Adrenal gland (tissue), 12 donors: Measurements from ENCODE around the gene SLC35F6. TPM values are rescaled to one million over a fixed set of nuclear protein-coding genes. Genes with fewer than 3 reads are reported as not detected.
"Not testable (repeated sequence)": the region's sequence is repeated elsewhere in the genome, so short reads cannot be mapped to it uniquely, and the experiment has no call there.

ENCODE experiments used
- DNase-seq, 7 donors: peaks; one replicate each; pipeline ENCODE4 v3.0.0-alpha.2; 2019 to 2020
- H3K27ac ChIP-seq, 5 donors: fragments of 200-600 bp; sonication (generic) in 4 of 5; 1 replicate in 3 of 5; 2 replicates in 2 of 5; pipeline versions ENCODE4 v1.5.1 to v1.8.0; 2016 to 2020; ENCODE audit warnings: mild to moderate bottlenecking in 1 of 5
- H3K27me3 ChIP-seq: fragments of 200-600 bp; 2 replicates; pipeline ENCODE4 v1.8.0; 2021
- H3K36me3 ChIP-seq, 2 donors: fragments of 200-600 bp; replicated peaks in 1 of 2; 1 replicate in 1 of 2; 2 replicates in 1 of 2; pipeline versions ENCODE4 v1.5.1 to v1.8.0; 2018 to 2022
- H3K4me1 ChIP-seq, 2 donors: fragments of 200-600 bp; replicated peaks in 1 of 2; 1 replicate in 1 of 2; 2 replicates in 1 of 2; pipeline versions ENCODE4 v1.5.1 to v1.8.0; 2018 to 2021
- H3K4me3 ChIP-seq, 4 donors: fragments of 200-600 bp; sonication (generic) in 3 of 4; one replicate each; pipeline ENCODE4 v1.5.1; 2016 to 2018
- H3K9me3 ChIP-seq, 3 donors: fragments of 200-600 bp; sonication (generic) in 1 of 3; replicated peaks in 1 of 3; 1 replicate in 2 of 3; 2 replicates in 1 of 3; pipeline versions ENCODE4 v1.5.1 to v1.8.0; 2016 to 2021
- POLR2A ChIP-seq, 2 donors: fragments of 450-650 bp; IDR thresholded peaks; one replicate each; pipeline ENCODE4 v1.6.1; 2017; ENCODE audit warnings: antibody characterized with exemption in 2 of 2, mild to moderate bottlenecking in 2 of 2, moderate library complexity in 1 of 2
- WGBS, 4 donors: extraction: QIAGEN DNeasy Blood & Tissue Kit in 2 of 4; methylation state at CpG; one replicate each; pipeline versions ENCODE4 v1.1.5 to v1.1.7; 2013 to 2017; 5-methylcytosine and 5-hydroxymethylcytosine counted together
- intact Hi-C, 2 donors: fragments of 100-400 bp; cut with DNase I; formaldehyde crosslinking; loops; one replicate each; pipeline versions ENCODE4 v1.14.1 to v1.15.0; 2022 to 2023
- polyA plus RNA-seq, 3 donors: library from polyadenylated mRNA; stranded (reverse); fragments of 200-250 nt in 2 of 3; fragments of 350-450 nt in 1 of 3; fragmentation: Illumina TruSeq in 1 of 3; extraction: RNeasy Lipid Tissue Mini Kit (QIAGEN cat#74804) in 1 of 3; gene quantifications; one replicate each; pipeline ENCODE4 v1.2.3, GENCODE V29; 2013 to 2014
- total RNA-seq, 9 donors: library from RNA; depleted of rRNA in 4 of 9; stranded (reverse); fragments of >200 nt in 4 of 9; fragments of 120-200 nt in 1 of 9; fragmentation: NEBNext Ultra II Directional in 1 of 9; extraction: Animal tissue kit (Norgen Biotek cat#: 25700) in 1 of 9; gene quantifications; one replicate each; pipeline versions ENCODE4 v1.1.0 to v1.2.4, GENCODE V29; 2013 to 2023
- TF ChIP-seq, protein P1 (sequence below), 6 experiments: fragments of 450-650 bp in 4 of 6; fragments of 200-600 bp in 2 of 6; sonication (generic) in 1 of 6; IDR thresholded peaks; 1 replicate in 5 of 6; 2 replicates in 1 of 6; pipeline versions ENCODE4 v1.5.1 to v1.8.0; 2016 to 2021; ENCODE audit warnings: antibody characterized with exemption in 6 of 6, mild to moderate bottlenecking in 2 of 6, moderate library complexity in 1 of 6
- donor health status: healthy with polysubstance abuse.
- donor health status: Bipolar disorder and iron deficiency.
- donor health status: DM: yes; HTN: yes; CAD: no.
- donor health status: DM: no; HTN: no; CAD: no.
- donor health status: DM: no; HTN: no; CAD: no.
- donor health status: DM: yes; HTN: yes; CAD: no.

SLC35F6 gene
- total and polyA plus RNA-seq, 12 donors: 20.0 to 92.4 (median 56.7) TPM

- H3K27me3 ChIP-seq: no peaks in the 10 kb centered on the region
- no peaks in the 10 kb centered on the region for H3K9me3 ChIP-seq
- H3K27ac ChIP-seq: no peak overlapping the region
- 93 to 97% (median 95%) methylated on average over 3 of the region's 3 CpGs for WGBS, 4 donors
- TF ChIP-seq, protein P1, sequence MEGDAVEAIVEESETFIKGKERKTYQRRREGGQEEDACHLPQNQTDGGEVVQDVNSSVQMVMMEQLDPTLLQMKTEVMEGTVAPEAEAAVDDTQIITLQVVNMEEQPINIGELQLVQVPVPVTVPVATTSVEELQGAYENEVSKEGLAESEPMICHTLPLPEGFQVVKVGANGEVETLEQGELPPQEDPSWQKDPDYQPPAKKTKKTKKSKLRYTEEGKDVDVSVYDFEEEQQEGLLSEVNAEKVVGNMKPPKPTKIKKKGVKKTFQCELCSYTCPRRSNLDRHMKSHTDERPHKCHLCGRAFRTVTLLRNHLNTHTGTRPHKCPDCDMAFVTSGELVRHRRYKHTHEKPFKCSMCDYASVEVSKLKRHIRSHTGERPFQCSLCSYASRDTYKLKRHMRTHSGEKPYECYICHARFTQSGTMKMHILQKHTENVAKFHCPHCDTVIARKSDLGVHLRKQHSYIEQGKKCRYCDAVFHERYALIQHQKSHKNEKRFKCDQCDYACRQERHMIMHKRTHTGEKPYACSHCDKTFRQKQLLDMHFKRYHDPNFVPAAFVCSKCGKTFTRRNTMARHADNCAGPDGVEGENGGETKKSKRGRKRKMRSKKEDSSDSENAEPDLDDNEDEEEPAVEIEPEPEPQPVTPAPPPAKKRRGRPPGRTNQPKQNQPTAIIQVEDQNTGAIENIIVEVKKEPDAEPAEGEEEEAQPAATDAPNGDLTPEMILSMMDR (IDR thresholded peaks at IDR 0.05): no peak
- TF ChIP-seq POLR2A (IDR thresholded peaks at IDR 0.05): no peak
- intact Hi-C loops: no loop called here
- DNase-seq: no peak
- H3K4me1 ChIP-seq: no peaks in the 10 kb centered on the region
- no peak overlapping the region for H3K4me3 ChIP-seq
- H3K36me3 ChIP-seq: no peaks in the 10 kb centered on the region
Measured at GRCh38 chr2:26812731-26813130, 48.6 kb downstream of the SLC35F6 start.

GRCh38 chr2:26814072-26814765, 50.1 kb downstream of the SLC35F6 start:
- intact Hi-C loops, H3K27ac ChIP-seq, DNase-seq, H3K27me3 ChIP-seq, H3K9me3 ChIP-seq, H3K36me3 ChIP-seq, H3K4me3 ChIP-seq, H3K4me1 ChIP-seq: not testable (repeated sequence)
- 90 to 94% (median 91%) methylated on average over 21 to 52 of the region's 52 CpGs for WGBS, 4 donors

GRCh38 chr2:26816893-26817292, 52.8 kb downstream of the SLC35F6 start:
- TF ChIP-seq, protein P1 (IDR thresholded peaks at IDR 0.05): no peak
- no peak for TF ChIP-seq POLR2A (IDR thresholded peaks at IDR 0.05)
- Histone ChIP-seq H3K4me3 (no peak overlapping the region), H3K9me3 (no peaks in the 10 kb centered on the region), H3K4me1 (no peaks in the 10 kb centered on the region), H3K27ac (no peak overlapping the region), H3K27me3 (peaks cover 3% of the 10 kb centered on the region), H3K36me3 (no peaks in the 10 kb centered on the region)
- intact Hi-C loops: no loop called here
- 31 to 51% (median 46%) methylated on average over 2 to 3 of the region's 3 CpGs for WGBS, 4 donors
- DNase-seq: no peak

DNA sequence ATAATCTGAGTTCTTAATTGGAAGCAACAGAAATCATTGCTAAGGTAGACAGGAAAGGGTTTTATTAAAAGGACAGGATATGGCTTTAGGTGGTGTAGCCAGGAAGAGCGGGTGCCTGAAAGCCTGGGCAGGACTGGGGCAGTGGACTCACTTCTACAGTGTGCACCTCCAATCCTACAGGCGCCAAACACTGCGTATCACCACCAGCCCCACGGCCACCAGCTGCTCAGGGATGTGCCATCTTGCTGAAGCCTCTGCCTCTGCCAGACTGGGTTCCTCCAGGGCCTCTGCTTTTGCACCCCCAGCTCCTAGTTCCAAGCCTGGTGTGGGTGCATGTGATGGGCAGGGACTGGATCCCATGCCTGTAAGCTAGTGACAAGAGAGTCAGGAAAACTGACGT, 54.2 kb downstream of the SLC35F6 start:
- Histone ChIP-seq H3K4me3 (no peak overlapping the region), H3K27ac (no peak overlapping the region), H3K27me3 (peaks cover 3% of the 10 kb centered on the region), H3K4me1 (no peaks in the 10 kb centered on the region), H3K9me3 (no peaks in the 10 kb centered on the region), H3K36me3 (no peaks in the 10 kb centered on the region)
- WGBS, 4 donors: 72 to 82% (median 79%) methylated on average over 5 of the region's 5 CpGs
- TF ChIP-seq, protein P1 (IDR thresholded peaks at IDR 0.05): no peak
- no peak for TF ChIP-seq POLR2A (IDR thresholded peaks at IDR 0.05)
- intact Hi-C loops: no loop called here
- DNase-seq: no peak

DNA sequence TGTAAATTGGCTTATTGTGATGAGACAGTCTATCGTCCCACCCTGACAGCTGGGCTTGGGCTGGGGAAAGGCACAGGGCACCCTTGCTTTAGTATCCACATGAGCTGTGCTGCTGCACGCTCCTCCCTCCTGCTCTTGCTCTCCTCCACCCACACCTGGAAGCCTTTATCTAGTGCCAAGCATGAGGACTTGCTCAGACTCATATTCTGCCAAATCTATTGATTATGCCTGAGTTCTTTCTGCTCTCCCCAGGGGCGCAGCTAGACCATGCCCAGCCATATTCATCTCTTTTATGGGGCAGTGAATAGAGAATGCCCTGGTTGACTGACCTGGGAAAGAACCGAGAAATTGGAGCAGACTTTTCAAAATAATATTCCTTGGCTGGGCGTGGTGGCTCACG, 54.9 kb downstream of the SLC35F6 start:
- intact Hi-C loops: no loop called here
- Histone ChIP-seq H3K36me3 (no peaks in the 10 kb centered on the region), H3K9me3 (no peaks in the 10 kb centered on the region), H3K4me1 (no peaks in the 10 kb centered on the region), H3K27ac (no peak overlapping the region), H3K27me3 (peaks cover 3% of the 10 kb centered on the region), H3K4me3 (no peak overlapping the region)
- no peak for DNase-seq
- 58 to 74% (median 64%) methylated on average over 6 of the region's 6 CpGs for WGBS, 4 donors
- no peak for TF ChIP-seq POLR2A (IDR thresholded peaks at IDR 0.05)
- TF ChIP-seq, protein P1 (IDR thresholded peaks at IDR 0.05): no peak
